Activated naive CD8-positive, alpha-beta T cell treated with anti-CD3 and anti-CD28 coated beads, Interleukin-2, amount 10 ng/mL, durations not matched to agents 7 days and 5 days (primary cell): ENCODE data around the gene CAV3. TPM values are rescaled to one million over a fixed set of nuclear protein-coding genes. Genes with fewer than 3 reads are reported as not detected.
"Not testable (repeated sequence)": the region's sequence is repeated elsewhere in the genome, so short reads cannot be mapped to it uniquely, and the experiment has no call there.

Source experiments
- ATAC-seq: fragments of 150-1000 bp; cut with Tn5 transposase; one replicate; pipeline ENCODE4 v1.10.0; 2021; ENCODE audit warnings: low read depth, moderate library complexity
- POLR2A ChIA-PET: fragments of 350-600 bp; sonication (Branson Sonifier 250); formaldehyde crosslinking; loops from one replicate; lab custom pipeline; 2021; ENCODE audit warnings: antibody characterized with exemption; lab: Charles Lee
- DNase-seq: peaks from one replicate; pipeline ENCODE4 v3.0.0; 2021
- H3K27ac Mint-ChIP-seq: one replicate; pipeline ENCODE4 v1.8.0; 2022; ENCODE audit warnings: mild to moderate bottlenecking, mixed read lengths
- H3K27me3 Mint-ChIP-seq: one replicate; pipeline ENCODE4 v1.8.0; 2022; ENCODE audit warnings: mild to moderate bottlenecking, moderate library complexity, mixed read lengths
- H3K36me3 Mint-ChIP-seq: one replicate; pipeline ENCODE4 v1.8.0; 2021; ENCODE audit warnings: mild to moderate bottlenecking, mixed read lengths
- H3K4me1 Mint-ChIP-seq: one replicate; pipeline ENCODE4 v1.8.0; 2021; ENCODE audit warnings: mixed read lengths
- H3K4me3 Mint-ChIP-seq: one replicate; pipeline ENCODE4 v1.8.0; 2022; ENCODE audit warnings: mild to moderate bottlenecking, moderate library complexity, mixed read lengths
- H3K9me3 Mint-ChIP-seq: one replicate; pipeline ENCODE4 v1.8.0; 2021; ENCODE audit warnings: mixed read lengths
- total RNA-seq, 2 experiments: library from RNA; stranded (reverse); gene quantifications; one replicate each; pipeline ENCODE4 v1.2.3, GENCODE V29; 2021

The CAV3 gene
- total RNA-seq: not detected

GRCh38 chr3:8733332-8734094 is at the start of gene CAV3:
Gene CAV3, plus strand, starts transcription at chr3:8733802. Its CDS starts 75 bp downstream, at chr3:8733877.
- no peaks in the 10 kb centered on the region for H3K36me3 Mint-ChIP-seq
- no peak within 1 kb of the TSS for H3K27ac Mint-ChIP-seq
- H3K4me1 Mint-ChIP-seq: no peaks in the 10 kb centered on the region
- H3K4me3 Mint-ChIP-seq: no peak within 1 kb of the TSS
- H3K9me3 Mint-ChIP-seq: no peaks in the 10 kb centered on the region
- no peak for DNase-seq
- POLR2A ChIA-PET: no interaction called here
- H3K27me3 Mint-ChIP-seq: peaks cover 6% of the 10 kb centered on the region
- ATAC-seq: no peak

- POLR2A ChIA-PET, H3K36me3 Mint-ChIP-seq, H3K9me3 Mint-ChIP-seq, ATAC-seq, DNase-seq, H3K4me3 Mint-ChIP-seq, H3K27me3 Mint-ChIP-seq, H3K27ac Mint-ChIP-seq, H3K4me1 Mint-ChIP-seq: not testable (repeated sequence)
Observed at GRCh38 chr3:8684992-8685391, 48.6 kb upstream of the CAV3 start.

GRCh38 chr3:8691295-8691694 is 42.3 kb upstream of the CAV3 start:
- H3K9me3 Mint-ChIP-seq, H3K27ac Mint-ChIP-seq, H3K27me3 Mint-ChIP-seq, H3K4me3 Mint-ChIP-seq, ATAC-seq, POLR2A ChIA-PET, H3K36me3 Mint-ChIP-seq, DNase-seq, H3K4me1 Mint-ChIP-seq: not testable (repeated sequence)

GRCh38 chr3:8702560-8702959 is 31.0 kb upstream of the CAV3 start:
- ATAC-seq: no peak
- Mint-ChIP-seq H3K27ac (no peak overlapping the region), H3K36me3 (no peaks in the 10 kb centered on the region), H3K9me3 (peaks cover 10% of the 10 kb centered on the region), H3K4me1 (no peaks in the 10 kb centered on the region), H3K27me3 (peaks cover 3% of the 10 kb centered on the region), H3K4me3 (no peak overlapping the region)
- POLR2A ChIA-PET: no interaction called here
- no peak for DNase-seq

GRCh38 chr3:8705575-8705974 is 28.0 kb upstream of the CAV3 start:
- POLR2A ChIA-PET: no interaction called here
- Mint-ChIP-seq H3K4me1 (no peaks in the 10 kb centered on the region), H3K9me3 (peaks cover 10% of the 10 kb centered on the region), H3K36me3 (no peaks in the 10 kb centered on the region), H3K4me3 (no peak overlapping the region), H3K27ac (no peak overlapping the region), H3K27me3 (peaks cover 5% of the 10 kb centered on the region)
- ATAC-seq: no peak
- DNase-seq: no peak

- peaks cover 7% of the 10 kb centered on the region for H3K9me3 Mint-ChIP-seq
- H3K4me1 Mint-ChIP-seq: no peaks in the 10 kb centered on the region
- ATAC-seq (no peak), DNase-seq (no peak)
- no peak overlapping the region for H3K27ac Mint-ChIP-seq
- H3K27me3 Mint-ChIP-seq: peaks cover 5% of the 10 kb centered on the region
- H3K36me3 Mint-ChIP-seq: no peaks in the 10 kb centered on the region
- no peak overlapping the region for H3K4me3 Mint-ChIP-seq
- POLR2A ChIA-PET: no interaction called here
Observed at GRCh38 chr3:8709287-8709686, 24.3 kb upstream of the CAV3 start.

- ATAC-seq (no peak), DNase-seq (no peak)
- H3K27me3 Mint-ChIP-seq: peaks cover 5% of the 10 kb centered on the region
- POLR2A ChIA-PET: no interaction called here
- no peak overlapping the region for H3K27ac Mint-ChIP-seq
- H3K4me3 Mint-ChIP-seq: no peak overlapping the region
- no peaks in the 10 kb centered on the region for H3K36me3 Mint-ChIP-seq
- H3K9me3 Mint-ChIP-seq: peaks cover 6% of the 10 kb centered on the region
- H3K4me1 Mint-ChIP-seq: no peaks in the 10 kb centered on the region
Observed at GRCh38 chr3:8709801-8710507, 23.6 kb upstream of the CAV3 start.

GRCh38 chr3:8712045-8712907 is 21.3 kb upstream of the CAV3 start:
- no peak for DNase-seq
- Mint-ChIP-seq H3K9me3 (no peaks in the 10 kb centered on the region), H3K36me3 (no peaks in the 10 kb centered on the region), H3K27ac (no peak overlapping the region), H3K27me3 (peaks cover 2% of the 10 kb centered on the region), H3K4me3 (no peak overlapping the region), H3K4me1 (no peaks in the 10 kb centered on the region)
- no peak for ATAC-seq
- POLR2A ChIA-PET: no interaction called here

GRCh38 chr3:8712908-8713255 is 20.7 kb upstream of the CAV3 start:
- POLR2A ChIA-PET: no interaction called here
- no peak for ATAC-seq
- Mint-ChIP-seq H3K36me3 (no peaks in the 10 kb centered on the region), H3K4me3 (no peak overlapping the region), H3K9me3 (no peaks in the 10 kb centered on the region), H3K27me3 (peaks cover 2% of the 10 kb centered on the region), H3K4me1 (no peaks in the 10 kb centered on the region), H3K27ac (no peak overlapping the region)
- no peak for DNase-seq

GRCh38 chr3:8713901-8714759 is 19.5 kb upstream of the CAV3 start:
- ATAC-seq (no peak), DNase-seq (no peak)
- H3K27ac Mint-ChIP-seq: no peak overlapping the region
- peaks cover 2% of the 10 kb centered on the region for H3K27me3 Mint-ChIP-seq
- H3K9me3 Mint-ChIP-seq: peaks cover 1% of the 10 kb centered on the region
- no peaks in the 10 kb centered on the region for H3K4me1 Mint-ChIP-seq
- POLR2A ChIA-PET: no interaction called here
- H3K4me3 Mint-ChIP-seq: no peak overlapping the region
- no peaks in the 10 kb centered on the region for H3K36me3 Mint-ChIP-seq

- H3K4me1 Mint-ChIP-seq, ATAC-seq, H3K36me3 Mint-ChIP-seq, H3K27ac Mint-ChIP-seq, H3K27me3 Mint-ChIP-seq, H3K9me3 Mint-ChIP-seq, POLR2A ChIA-PET, DNase-seq, H3K4me3 Mint-ChIP-seq: not testable (repeated sequence)
Observed at GRCh38 chr3:8715757-8716156, 17.8 kb upstream of the CAV3 start.

- H3K36me3 Mint-ChIP-seq: no peaks in the 10 kb centered on the region
- H3K4me3 Mint-ChIP-seq: no peak overlapping the region
- ATAC-seq (no peak), DNase-seq (no peak)
- H3K27me3 Mint-ChIP-seq: no peaks in the 10 kb centered on the region
- H3K27ac Mint-ChIP-seq: no peak overlapping the region
- peaks cover 4% of the 10 kb centered on the region for H3K9me3 Mint-ChIP-seq
- POLR2A ChIA-PET: no interaction called here
- no peaks in the 10 kb centered on the region for H3K4me1 Mint-ChIP-seq
Observed at GRCh38 chr3:8722808-8723207, 10.8 kb upstream of the CAV3 start.

GRCh38 chr3:8723612-8724011 is 10.0 kb upstream of the CAV3 start:
- H3K27ac Mint-ChIP-seq: no peak overlapping the region
- DNase-seq (no peak), ATAC-seq (no peak)
- no peaks in the 10 kb centered on the region for H3K4me1 Mint-ChIP-seq
- H3K4me3 Mint-ChIP-seq: no peak overlapping the region
- POLR2A ChIA-PET: no interaction called here
- H3K9me3 Mint-ChIP-seq: peaks cover 3% of the 10 kb centered on the region
- no peaks in the 10 kb centered on the region for H3K36me3 Mint-ChIP-seq
- no peaks in the 10 kb centered on the region for H3K27me3 Mint-ChIP-seq
